Fibroblast of lung (primary cell): ENCODE measurements around the gene FHIP1A. TPM values are rescaled to one million over a fixed set of nuclear protein-coding genes. Genes with fewer than 3 reads are reported as not detected.

ENCODE experiments used
- DNase-seq, 2 donors: peaks; one replicate each; pipeline versions ENCODE4 v3.0.0 to v3.0.0-alpha.2; 2010; ENCODE audit warnings: low read depth in 2 of 2
- H2AFZ ChIP-seq: 2 replicates; pipeline ENCODE4 v1.5.1; 2012; ENCODE audit warnings: low read length, control low read depth, inconsistent platforms
- H3K27ac ChIP-seq: 2 replicates; pipeline ENCODE4 v1.5.1; 2011; ENCODE audit warnings: low read length, control low read depth; ENCODE audit not compliant: insufficient read depth
- H3K27me3 ChIP-seq: 2 replicates; pipeline ENCODE4 v1.5.1; 2011; ENCODE audit warnings: mild to moderate bottlenecking, low read length; ENCODE audit not compliant: control insufficient read depth, insufficient read depth
- H3K36me3 ChIP-seq: 2 replicates; pipeline ENCODE4 v1.5.1; 2011; ENCODE audit warnings: low read length; ENCODE audit not compliant: control insufficient read depth, insufficient read depth
- H3K4me1 ChIP-seq: 2 replicates; pipeline ENCODE4 v1.5.1; 2011; ENCODE audit warnings: low read length; ENCODE audit not compliant: control insufficient read depth, insufficient read depth; ENCODE audit errors: extremely low read depth
- H3K4me2 ChIP-seq: 2 replicates; pipeline ENCODE4 v1.5.1; 2011; ENCODE audit warnings: low read length, control low read depth; ENCODE audit not compliant: insufficient read depth; ENCODE audit errors: extremely low read depth
- H3K4me3 ChIP-seq, 4 experiments: fragments of 200-600 bp in 1 of 4; sonication (generic) in 1 of 4; replicated peaks in 1 of 4; 2 replicates each; pipeline ENCODE4 v1.5.1; 2011 to 2016; ENCODE audit warnings: low read length in 4 of 4, low read depth in 3 of 4, mild to moderate bottlenecking in 3 of 4, control low read depth in 2 of 4, inconsistent platforms in 1 of 4, mixed read lengths in 1 of 4; ENCODE audit not compliant: insufficient read depth in 1 of 4; ENCODE audit errors: control extremely low read depth in 1 of 4
- H3K79me2 ChIP-seq: 2 replicates; pipeline ENCODE4 v1.5.1; 2012; ENCODE audit warnings: mild to moderate bottlenecking, low read length, inconsistent platforms; ENCODE audit not compliant: control insufficient read depth, insufficient read depth
- H3K9ac ChIP-seq: 2 replicates; pipeline ENCODE4 v1.5.1; 2011; ENCODE audit warnings: mild to moderate bottlenecking, low read length, control low read depth; ENCODE audit not compliant: insufficient read depth
- H3K9me3 ChIP-seq: 2 replicates; pipeline ENCODE4 v1.5.1; 2012; ENCODE audit warnings: low read depth, low read length; ENCODE audit not compliant: control insufficient read depth, insufficient read depth
- H4K20me1 ChIP-seq: 2 replicates; pipeline ENCODE4 v1.5.1; 2011; ENCODE audit warnings: low read length; ENCODE audit not compliant: control insufficient read depth, insufficient read depth; ENCODE audit errors: extremely low read depth
- CTCF ChIP-seq, 2 donors: IDR thresholded peaks in 1 of 2; conservative IDR thresholded peaks in 1 of 2; 1 replicate in 1 of 2; 2 replicates in 1 of 2; pipeline ENCODE4 v1.5.1; 2011 to 2012; ENCODE audit warnings: low read length in 2 of 2, control low read depth in 1 of 2, inconsistent platforms in 1 of 2, low read depth in 1 of 2, mild to moderate bottlenecking in 1 of 2
- EZH2 ChIP-seq: IDR thresholded peaks from 2 replicates; pipeline ENCODE4 v1.5.1; 2012; ENCODE audit warnings: low read length, control low read depth, mild to moderate bottlenecking; ENCODE audit errors: missing control alignments
- polyA plus RNA-seq, 2 donors: library from polyadenylated mRNA; depleted of rRNA in 1 of 2; stranded (reverse) in 1 of 2; unstranded in 1 of 2; fragments of >200 nt; gene quantifications; 2 replicates each; pipeline ENCODE4 v1.2.1, GENCODE V29; 2011 to 2012; ENCODE audit warnings: missing spikeins in 1 of 2
- total RNA-seq: library from RNA; depleted of rRNA; stranded (reverse); fragments of >200 nt; gene quantifications from 2 replicates; pipeline ENCODE4 v1.2.1, GENCODE V29; 2014

Gene FHIP1A
- total and polyA plus RNA-seq, 2 donors (not counting 1 experiment from before 2014, with no cell fraction given) = under 0.01 to 0.09 TPM

GRCh38 chr4:151431728-151432127 is 22.8 kb downstream of the FHIP1A start:
- Histone ChIP-seq H3K4me1 (no peaks in the 10 kb centered on the region), H3K27ac (no peak overlapping the region), H2AFZ (no peak overlapping the region), H3K36me3 (no peaks in the 10 kb centered on the region), H3K27me3 (no peaks in the 10 kb centered on the region), H3K9ac (no peak overlapping the region), H3K9me3 (no peaks in the 10 kb centered on the region), H3K4me2 (no peak overlapping the region), H3K79me2 (no peaks in the 10 kb centered on the region), H3K4me3 (no peak overlapping the region), H4K20me1 (no peaks in the 10 kb centered on the region)
- TF ChIP-seq EZH2 (no peak), CTCF (conservative IDR thresholded peaks at IDR 0.05 in 1 of 2, IDR thresholded peaks at IDR 0.05 in 1 of 2; ENCODE audit: low read depth in 1 of 2, low read length in 2 of 2) (no peak)
- no peak for DNase-seq

GRCh38 chr4:151432654-151433053 is 23.7 kb downstream of the FHIP1A start:
- Histone ChIP-seq H3K27ac (no peak overlapping the region), H3K4me2 (no peak overlapping the region), H3K9ac (no peak overlapping the region), H3K4me1 (no peaks in the 10 kb centered on the region), H3K9me3 (no peaks in the 10 kb centered on the region), H3K27me3 (no peaks in the 10 kb centered on the region), H3K4me3 (no peak overlapping the region), H3K79me2 (no peaks in the 10 kb centered on the region), H3K36me3 (no peaks in the 10 kb centered on the region), H4K20me1 (no peaks in the 10 kb centered on the region), H2AFZ (no peak overlapping the region)
- no peak for TF ChIP-seq EZH2
- no peak for TF ChIP-seq CTCF (conservative IDR thresholded peaks at IDR 0.05 in 1 of 2, IDR thresholded peaks at IDR 0.05 in 1 of 2; ENCODE audit: low read depth in 1 of 2, low read length in 2 of 2)
- no peak for DNase-seq

GRCh38 chr4:151434183-151434860 is 25.3 kb downstream of the FHIP1A start:
- no peak overlapping the region for H2AFZ ChIP-seq
- H3K9ac ChIP-seq = no peak overlapping the region
- H3K27ac ChIP-seq = no peak overlapping the region
- TF ChIP-seq CTCF (conservative IDR thresholded peaks at IDR 0.05 in 1 of 2, IDR thresholded peaks at IDR 0.05 in 1 of 2; ENCODE audit: low read depth in 1 of 2, low read length in 2 of 2) = no peak
- no peak for TF ChIP-seq EZH2
- H3K4me1 ChIP-seq = no peaks in the 10 kb centered on the region
- no peak overlapping the region for H3K4me3 ChIP-seq
- no peaks in the 10 kb centered on the region for H3K36me3 ChIP-seq
- H3K27me3 ChIP-seq = no peaks in the 10 kb centered on the region
- no peaks in the 10 kb centered on the region for H3K79me2 ChIP-seq
- no peaks in the 10 kb centered on the region for H3K9me3 ChIP-seq
- no peaks in the 10 kb centered on the region for H4K20me1 ChIP-seq
- no peak overlapping the region for H3K4me2 ChIP-seq
- peak in 1 of 2 donors; percentile 84 for DNase-seq
